Heart left ventricle (tissue), 13 donors: ENCODE data around the gene TMEM214.
A peak's percentile ranks its signal among the peaks of the same experiment; 100 is the strongest.

Source experiments
- CTCF ChIP-seq, 12 donors: fragments of 200-600 bp; sonication (generic) in 4 of 12; IDR thresholded peaks; one replicate each; pipeline versions ENCODE4 v1.5.0 to v1.8.0; 2018 to 2022; ENCODE audit warnings: antibody characterized with exemption in 12 of 12, mild to moderate bottlenecking in 5 of 12
- POLR2A ChIP-seq, 2 donors: fragments of 450-650 bp; IDR thresholded peaks; one replicate each; pipeline ENCODE4 v1.6.1; 2017; ENCODE audit warnings: antibody characterized with exemption in 2 of 2, mild to moderate bottlenecking in 2 of 2, moderate library complexity in 2 of 2
- donor health status: ischemic (EF 13 %, LVEDD 7.1; RV severe dilation, severe dysfunction).
- donor health status: DM: no; HTN: yes; CAD: no.
- donor health status: DM: no; HTN: no; CAD: no.
- donor health status: ischemic (EF 25% LVEDD 6.9; RV normal size, moderate dysfunction).
- donor health status: ischemic (EF 25% LVEDD 5.7; RV mildly dilated, moderate dysfunction).
- donor health status: ischemic (EF 35%, LVEDD 5.7; RV mildly dilated, moderate dysfunction).
- donor health status: nonischemic (EF 11% LVEDD 7.7; RV severe dilation, severe dysfunction).
- donor health status: DM: yes; HTN: yes; CAD: no.
- donor health status: PGD.
- donor health status: ischemic (EF 29% LVEDD 5.4; RV normal size, mild dysfunction).
- donor health status: nonischemic (EF 23%, LVEDD 6.1; RV moderate dilation, normal function).

- peak in 11 of 12 donors; percentile 8 to 60 (median 38) for TF ChIP-seq CTCF (IDR thresholded peaks at IDR 0.05)
- no peak for TF ChIP-seq POLR2A (IDR thresholded peaks at IDR 0.05)
Measured at GRCh38 chr2:27050281-27050995, 17.7 kb downstream of the TMEM214 start.
